ENCODE results near the gene AKIRIN1. TPM values are rescaled to one million over a fixed set of nuclear protein-coding genes. Genes with fewer than 3 reads are reported as not detected.
"Not testable (repeated sequence)": the region's sequence is repeated elsewhere in the genome, so short reads cannot be mapped to it uniquely, and the experiment has no call there.

Gene AKIRIN1
- 37.3 TPM for polyA plus RNA-seq (ENCODE audit: insufficient read length)

GRCh38 chr1:38990738-38991637 is at the start of gene AKIRIN1:
AKIRIN1 (plus strand) TSS chr1:38991276; CDS start chr1:38991381, 105 bp downstream.
- peak; percentile 76 for DNase-seq (ENCODE audit: low read depth)

- DNase-seq (ENCODE audit: low read depth) = no peak
Measured at GRCh38 chr1:38941527-38942019, 49.5 kb upstream of the AKIRIN1 start, which contains the start of gene RHBDL2. RHBDL2 (minus strand) TSS chr1:38941830; CDS start chr1:38919212, 22,618 bp downstream.

GRCh38 chr1:38942664-38943428 is 48.2 kb upstream of the AKIRIN1 start:
- no peak for DNase-seq (ENCODE audit: low read depth)

GRCh38 chr1:38944547-38944946 is 46.5 kb upstream of the AKIRIN1 start:
- no peak for DNase-seq (ENCODE audit: low read depth)

GRCh38 chr1:38950553-38950952 is 40.5 kb upstream of the AKIRIN1 start:
- no peak for DNase-seq (ENCODE audit: low read depth)

- DNase-seq (ENCODE audit: low read depth) = no peak
Measured at GRCh38 chr1:38953433-38953860, 37.6 kb upstream of the AKIRIN1 start.

- no peak for DNase-seq (ENCODE audit: low read depth)
Measured at GRCh38 chr1:38958967-38959366, 32.1 kb upstream of the AKIRIN1 start.

GRCh38 chr1:38962113-38962512 is 29.0 kb upstream of the AKIRIN1 start:
- no peak for DNase-seq (ENCODE audit: low read depth)

- no peak for DNase-seq (ENCODE audit: low read depth)
Measured at GRCh38 chr1:38962560-38962959, 28.5 kb upstream of the AKIRIN1 start.

- DNase-seq (ENCODE audit: low read depth) = no peak
Measured at GRCh38 chr1:38964140-38964548, 26.9 kb upstream of the AKIRIN1 start.

- not testable (repeated sequence) for DNase-seq (ENCODE audit: low read depth)
Measured at GRCh38 chr1:38973145-38973544, 17.9 kb upstream of the AKIRIN1 start.

- DNase-seq (ENCODE audit: low read depth) = no peak
Measured at GRCh38 chr1:38973659-38974437, 17.2 kb upstream of the AKIRIN1 start.

GRCh38 chr1:38977399-38978244 is 13.5 kb upstream of the AKIRIN1 start:
- DNase-seq (ENCODE audit: low read depth) = not testable (repeated sequence)

- DNase-seq (ENCODE audit: low read depth) = not testable (repeated sequence)
Measured at GRCh38 chr1:38978245-38978542, 12.9 kb upstream of the AKIRIN1 start.

- DNase-seq (ENCODE audit: low read depth) = not testable (repeated sequence)
Measured at GRCh38 chr1:38979380-38979779, 11.7 kb upstream of the AKIRIN1 start.

GRCh38 chr1:38989979-38990378 is 1.1 kb upstream of the AKIRIN1 start:
- no peak for DNase-seq (ENCODE audit: low read depth)

GRCh38 chr1:38990386-38990737 is 714 bp upstream of the AKIRIN1 start:
- no peak for DNase-seq (ENCODE audit: low read depth)

- DNase-seq (ENCODE audit: low read depth) = no peak
Measured at GRCh38 chr1:38991638-38992411, 749 bp downstream of the AKIRIN1 start.

- DNase-seq (ENCODE audit: low read depth) = no peak
Measured at GRCh38 chr1:38992412-38993111, 1.5 kb downstream of the AKIRIN1 start.
